ENCODE results near the gene COL4A1. TPM values are rescaled to one million over a fixed set of nuclear protein-coding genes. Genes with fewer than 3 reads are reported as not detected.

COL4A1 gene
- total RNA-seq, 4 donors from 2014 or later = 989 to 1,633 (median 1,298) TPM

DNA sequence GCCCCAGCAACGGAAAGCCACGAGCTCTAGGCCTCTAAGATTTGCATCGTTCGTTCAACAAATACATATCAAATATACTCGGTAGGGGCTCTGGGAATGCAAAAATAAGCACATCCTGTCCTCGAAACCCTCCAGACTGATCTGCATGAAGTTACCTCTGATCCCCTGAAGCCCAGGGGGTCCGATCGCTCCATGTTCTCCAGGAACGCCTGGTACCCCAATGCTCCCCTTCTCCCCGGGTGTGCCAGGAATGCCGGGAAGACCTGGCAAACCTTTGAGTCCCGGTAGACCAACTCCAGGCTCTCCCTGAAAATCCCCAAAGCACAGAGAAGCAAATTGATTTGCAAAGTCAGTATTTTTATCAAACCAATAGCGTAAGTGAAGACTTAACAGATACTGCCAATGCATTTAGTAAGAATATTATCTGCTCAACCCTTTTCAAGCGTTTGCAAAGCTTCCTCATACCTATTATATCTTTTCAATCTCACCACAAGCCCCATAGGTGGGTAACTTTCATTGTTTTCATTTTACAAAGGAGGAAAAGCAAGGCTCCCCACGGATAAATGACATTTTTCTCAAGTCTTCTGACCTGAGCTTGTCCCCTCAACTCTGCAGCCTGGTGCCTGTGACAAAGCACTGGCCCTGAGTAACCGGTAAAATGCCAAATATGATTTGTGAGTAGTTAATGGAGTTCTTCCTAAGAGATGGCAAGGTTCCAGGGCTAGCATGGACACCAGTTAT lies 127.7 kb downstream of the COL4A1 start:
- TF ChIP-seq, protein P1, sequence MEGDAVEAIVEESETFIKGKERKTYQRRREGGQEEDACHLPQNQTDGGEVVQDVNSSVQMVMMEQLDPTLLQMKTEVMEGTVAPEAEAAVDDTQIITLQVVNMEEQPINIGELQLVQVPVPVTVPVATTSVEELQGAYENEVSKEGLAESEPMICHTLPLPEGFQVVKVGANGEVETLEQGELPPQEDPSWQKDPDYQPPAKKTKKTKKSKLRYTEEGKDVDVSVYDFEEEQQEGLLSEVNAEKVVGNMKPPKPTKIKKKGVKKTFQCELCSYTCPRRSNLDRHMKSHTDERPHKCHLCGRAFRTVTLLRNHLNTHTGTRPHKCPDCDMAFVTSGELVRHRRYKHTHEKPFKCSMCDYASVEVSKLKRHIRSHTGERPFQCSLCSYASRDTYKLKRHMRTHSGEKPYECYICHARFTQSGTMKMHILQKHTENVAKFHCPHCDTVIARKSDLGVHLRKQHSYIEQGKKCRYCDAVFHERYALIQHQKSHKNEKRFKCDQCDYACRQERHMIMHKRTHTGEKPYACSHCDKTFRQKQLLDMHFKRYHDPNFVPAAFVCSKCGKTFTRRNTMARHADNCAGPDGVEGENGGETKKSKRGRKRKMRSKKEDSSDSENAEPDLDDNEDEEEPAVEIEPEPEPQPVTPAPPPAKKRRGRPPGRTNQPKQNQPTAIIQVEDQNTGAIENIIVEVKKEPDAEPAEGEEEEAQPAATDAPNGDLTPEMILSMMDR (IDR thresholded peaks at IDR 0.05; ENCODE audit: low read depth) = no peak

DNA sequence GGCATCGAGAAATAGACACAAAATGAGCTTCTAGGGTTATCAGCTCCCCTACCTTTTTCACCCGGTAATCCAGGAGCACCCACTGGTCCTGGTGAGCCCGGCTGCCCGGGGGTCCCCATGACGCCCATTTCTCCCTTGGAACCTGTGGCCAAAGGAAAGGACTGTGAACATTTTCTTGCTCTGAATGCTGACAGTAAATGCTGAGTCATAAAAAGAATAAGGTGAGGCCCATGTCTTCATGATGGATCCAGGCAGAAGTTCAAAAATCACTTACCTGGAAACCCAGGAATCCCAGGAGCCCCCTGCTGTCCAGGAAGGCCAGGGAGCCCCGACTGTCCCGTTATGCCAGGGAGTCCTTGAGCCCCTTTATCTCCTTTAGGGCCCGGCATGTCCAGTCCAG lies 129.2 kb downstream of the COL4A1 start:
- TF ChIP-seq, protein P1 (IDR thresholded peaks at IDR 0.05; ENCODE audit: low read depth) = no peak

DNA sequence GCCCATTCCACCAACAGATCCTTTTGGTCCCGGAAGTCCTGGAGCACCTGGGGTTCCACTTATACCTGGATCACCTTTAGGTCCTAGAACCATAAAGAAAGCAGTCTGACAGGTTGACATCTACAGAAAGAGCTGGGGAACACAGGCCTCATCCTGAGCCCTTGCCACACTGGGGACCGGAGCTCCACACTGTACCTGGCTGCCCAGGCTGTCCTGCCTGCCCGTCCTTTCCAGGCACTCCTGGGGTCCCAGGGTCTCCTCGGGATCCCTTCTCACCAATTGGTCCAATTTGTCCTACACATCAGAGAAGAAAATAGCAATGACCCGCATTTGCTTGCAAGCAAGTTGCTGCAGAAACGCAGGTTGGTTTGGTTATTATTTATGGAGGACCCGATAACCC lies 130.5 kb downstream of the COL4A1 start:
- TF ChIP-seq, protein P1 (IDR thresholded peaks at IDR 0.05; ENCODE audit: low read depth) = no peak

DNA sequence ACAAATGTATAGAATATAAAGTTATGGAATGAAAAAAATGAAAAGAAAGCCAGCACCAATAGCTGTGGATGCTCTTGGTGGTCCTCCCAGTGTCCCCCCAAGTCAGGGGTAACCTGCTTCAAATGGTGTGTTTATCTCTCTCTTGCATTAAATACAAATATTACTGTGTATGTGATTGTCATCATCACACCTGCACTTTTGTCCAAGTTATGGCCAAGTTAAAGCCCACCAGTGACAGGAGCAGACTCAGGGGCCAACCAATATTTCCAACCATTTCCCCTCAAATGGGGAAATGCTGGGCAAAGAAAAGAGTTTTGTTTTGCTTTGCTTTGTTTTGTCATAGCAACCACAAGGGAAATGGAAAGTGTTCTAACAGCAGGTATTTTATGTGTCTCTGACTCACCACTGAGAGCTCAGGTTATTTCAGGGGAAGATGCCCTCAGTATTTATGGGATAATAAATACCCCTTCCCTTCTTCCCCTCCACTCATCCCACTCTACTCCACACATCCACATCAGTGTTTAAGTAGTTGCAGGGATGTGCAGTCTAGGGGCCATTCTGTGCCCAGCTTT lies 133.6 kb downstream of the COL4A1 start:
- TF ChIP-seq, protein P1 (IDR thresholded peaks at IDR 0.05; ENCODE audit: low read depth) = no peak

DNA sequence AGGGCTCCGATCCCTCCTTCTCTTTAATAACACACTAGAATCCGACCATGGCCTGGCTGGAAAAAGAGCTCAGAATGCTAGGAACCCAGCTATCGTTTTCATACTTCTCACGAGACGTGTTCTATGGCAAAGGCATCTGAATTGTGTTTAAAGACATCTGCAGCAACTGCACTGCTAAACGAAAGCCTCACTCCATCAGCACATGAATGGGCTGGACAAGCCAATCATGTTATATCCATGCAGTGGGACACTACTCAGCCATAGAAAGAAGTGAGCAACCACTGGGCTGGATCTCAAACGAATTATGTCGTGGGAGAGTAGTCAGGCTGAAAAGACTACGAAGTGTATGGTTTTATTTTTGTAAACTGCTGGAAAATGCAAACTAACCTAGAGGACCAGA lies 136.1 kb downstream of the COL4A1 start:
- TF ChIP-seq, protein P1 (IDR thresholded peaks at IDR 0.05; ENCODE audit: low read depth) = no peak

DNA sequence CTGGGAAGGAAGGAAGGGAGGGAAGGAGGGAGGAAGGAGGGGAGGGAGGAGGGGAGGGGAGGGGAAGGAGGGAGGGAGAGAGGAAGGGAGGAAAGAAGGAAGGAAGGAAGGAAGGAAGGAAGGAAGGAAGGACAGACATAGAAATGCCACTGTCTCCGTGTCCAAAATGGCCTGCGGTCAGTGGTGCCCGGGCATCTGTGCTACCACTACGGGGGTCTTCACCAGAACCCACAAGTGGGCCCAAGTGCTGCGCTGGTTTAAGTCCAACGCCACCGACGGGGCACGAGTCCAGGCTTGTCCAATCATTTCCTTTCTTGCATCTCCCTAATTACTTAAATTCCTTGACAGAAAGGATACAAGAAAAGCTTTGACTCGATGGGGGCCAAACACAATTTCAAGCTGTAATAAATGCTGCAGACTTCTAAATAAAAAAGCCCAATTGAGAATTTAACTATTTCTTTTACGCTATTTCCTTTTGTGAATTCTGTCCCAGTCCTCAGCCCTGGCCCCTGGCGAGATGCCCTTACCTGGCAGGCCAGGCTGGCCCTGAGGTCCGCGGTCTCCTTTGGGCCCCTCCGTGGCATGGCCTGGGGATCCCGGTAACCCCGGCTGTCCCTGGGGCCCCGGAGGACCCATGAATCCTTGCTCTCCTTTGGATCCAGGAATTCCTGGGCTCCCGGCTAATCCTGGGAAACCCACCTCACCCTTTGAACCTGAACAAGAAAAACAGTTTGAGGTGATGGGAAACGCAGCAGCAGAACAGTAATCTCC lies 136.8 kb downstream of the COL4A1 start:
- TF ChIP-seq, protein P1 (IDR thresholded peaks at IDR 0.05; ENCODE audit: low read depth) = no peak

Measured in subcutaneous adipose tissue (tissue), 4 donors.